Central memory CD8-positive, alpha-beta T cell (primary cell): ENCODE data around the gene ZBTB1.

ENCODE experiments used
- ATAC-seq: fragments of 150-1000 bp; cut with Tn5 transposase; replicated peaks from 2 replicates; pipeline ENCODE4 v1.10.0; 2022; ENCODE audit warnings: mild to moderate bottlenecking, moderate FRiP score, moderate number of reproducible peaks; ENCODE audit not compliant: poor library complexity, severe bottlenecking; ENCODE audit errors: extremely low read depth
- DNase-seq, 2 donors: peaks; one replicate each; pipeline ENCODE4 v3.0.0; 2021; ENCODE audit warnings: low spot score in 2 of 2
- H3K27ac Mint-ChIP-seq: one replicate; pipeline ENCODE4 v1.8.0; 2022; ENCODE audit warnings: low read depth, mild to moderate bottlenecking, moderate library complexity, mixed read lengths
- H3K27me3 Mint-ChIP-seq: one replicate; pipeline ENCODE4 v1.8.0; 2022; ENCODE audit warnings: mixed read lengths
- H3K36me3 Mint-ChIP-seq: one replicate; pipeline ENCODE4 v1.8.0; 2022; ENCODE audit warnings: mild to moderate bottlenecking, moderate library complexity, mixed read lengths; ENCODE audit not compliant: insufficient read depth
- H3K4me1 Mint-ChIP-seq: one replicate; pipeline ENCODE4 v1.8.0; 2022; ENCODE audit warnings: mixed read lengths
- H3K4me3 Mint-ChIP-seq: one replicate; pipeline ENCODE4 v1.8.0; 2022; ENCODE audit warnings: mild to moderate bottlenecking, moderate library complexity, mixed read lengths
- H3K9me3 Mint-ChIP-seq: one replicate; pipeline ENCODE4 v1.8.0; 2022; ENCODE audit warnings: mixed read lengths

The ZBTB1 gene, protein sequence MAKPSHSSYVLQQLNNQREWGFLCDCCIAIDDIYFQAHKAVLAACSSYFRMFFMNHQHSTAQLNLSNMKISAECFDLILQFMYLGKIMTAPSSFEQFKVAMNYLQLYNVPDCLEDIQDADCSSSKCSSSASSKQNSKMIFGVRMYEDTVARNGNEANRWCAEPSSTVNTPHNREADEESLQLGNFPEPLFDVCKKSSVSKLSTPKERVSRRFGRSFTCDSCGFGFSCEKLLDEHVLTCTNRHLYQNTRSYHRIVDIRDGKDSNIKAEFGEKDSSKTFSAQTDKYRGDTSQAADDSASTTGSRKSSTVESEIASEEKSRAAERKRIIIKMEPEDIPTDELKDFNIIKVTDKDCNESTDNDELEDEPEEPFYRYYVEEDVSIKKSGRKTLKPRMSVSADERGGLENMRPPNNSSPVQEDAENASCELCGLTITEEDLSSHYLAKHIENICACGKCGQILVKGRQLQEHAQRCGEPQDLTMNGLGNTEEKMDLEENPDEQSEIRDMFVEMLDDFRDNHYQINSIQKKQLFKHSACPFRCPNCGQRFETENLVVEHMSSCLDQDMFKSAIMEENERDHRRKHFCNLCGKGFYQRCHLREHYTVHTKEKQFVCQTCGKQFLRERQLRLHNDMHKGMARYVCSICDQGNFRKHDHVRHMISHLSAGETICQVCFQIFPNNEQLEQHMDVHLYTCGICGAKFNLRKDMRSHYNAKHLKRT

GRCh38 chr14:64504310-64504896, at the start of gene ZBTB1:
ZBTB1 (plus strand) TSS chr14:64504770; CDS start chr14:64521505, 16,735 bp downstream.
- Mint-ChIP-seq H3K4me3 (peak within 1 kb of the TSS; percentile 91), H3K27ac (peak within 1 kb of the TSS; percentile 98), H3K36me3 (peaks cover 38% of the 10 kb centered on the region), H3K9me3 (no peaks in the 10 kb centered on the region), H3K27me3 (no peaks in the 10 kb centered on the region), H3K4me1 (peaks cover 78% of the 10 kb centered on the region)
- DNase-seq (peak; percentile 74 to 89), ATAC-seq (peak; percentile 55)

GRCh38 chr14:64459405-64460136, 45.0 kb upstream of the ZBTB1 start:
- ATAC-seq = no peak
- Mint-ChIP-seq H3K4me3 (no peak overlapping the region), H3K4me1 (peaks cover 10% of the 10 kb centered on the region), H3K27me3 (no peaks in the 10 kb centered on the region), H3K36me3 (peaks cover 5% of the 10 kb centered on the region), H3K9me3 (no peaks in the 10 kb centered on the region), H3K27ac (no peak overlapping the region)
- DNase-seq = no peak

DNA sequence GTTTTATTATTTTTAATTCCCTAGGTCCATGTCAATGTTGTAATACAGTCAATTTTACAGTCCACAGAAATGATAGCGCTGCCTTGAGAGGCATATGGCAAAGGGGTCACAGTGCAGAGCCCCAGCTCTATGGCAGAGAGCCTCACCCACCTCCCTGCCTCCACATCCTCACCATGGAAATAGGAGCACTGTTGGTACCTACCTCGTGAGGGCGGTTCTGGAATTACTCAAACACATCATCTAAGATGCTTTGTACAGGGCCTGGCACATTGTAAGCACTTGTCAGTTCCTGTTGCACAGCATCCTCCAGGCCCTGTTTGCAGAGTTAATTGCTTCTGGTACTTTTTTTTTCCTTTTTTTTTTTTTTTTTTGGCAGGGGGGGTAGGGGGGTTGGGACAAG, 43.3 kb upstream of the ZBTB1 start:
- no peaks in the 10 kb centered on the region for H3K9me3 Mint-ChIP-seq
- H3K36me3 Mint-ChIP-seq = peaks cover 5% of the 10 kb centered on the region
- no peak overlapping the region for H3K27ac Mint-ChIP-seq
- ATAC-seq (no peak), DNase-seq (no peak)
- H3K4me1 Mint-ChIP-seq = peaks cover 20% of the 10 kb centered on the region
- no peaks in the 10 kb centered on the region for H3K27me3 Mint-ChIP-seq
- H3K4me3 Mint-ChIP-seq = no peak overlapping the region

DNA sequence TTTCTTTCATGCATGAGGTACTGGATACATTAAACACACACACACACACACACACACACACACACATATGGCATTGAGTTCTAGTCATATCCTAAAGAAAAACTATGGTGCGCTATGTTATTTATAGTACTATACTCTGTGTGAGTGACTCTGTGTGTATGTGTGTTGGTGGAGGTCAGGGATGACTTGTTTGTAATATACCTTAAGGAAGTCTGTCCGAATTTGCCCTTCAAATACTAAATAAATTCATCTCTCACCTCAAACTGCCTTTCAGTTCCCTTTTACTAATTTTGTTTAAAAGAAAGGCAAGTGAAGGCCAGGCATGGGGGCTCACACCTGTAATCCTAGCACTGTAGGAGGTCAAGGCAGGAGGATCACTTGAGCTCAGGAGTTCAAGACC, 41.4 kb upstream of the ZBTB1 start:
- DNase-seq (no peak), ATAC-seq (no peak)
- no peak overlapping the region for H3K27ac Mint-ChIP-seq
- peaks cover 5% of the 10 kb centered on the region for H3K36me3 Mint-ChIP-seq
- H3K27me3 Mint-ChIP-seq = no peaks in the 10 kb centered on the region
- peaks cover 26% of the 10 kb centered on the region for H3K4me1 Mint-ChIP-seq
- no peaks in the 10 kb centered on the region for H3K9me3 Mint-ChIP-seq
- no peak overlapping the region for H3K4me3 Mint-ChIP-seq

DNA sequence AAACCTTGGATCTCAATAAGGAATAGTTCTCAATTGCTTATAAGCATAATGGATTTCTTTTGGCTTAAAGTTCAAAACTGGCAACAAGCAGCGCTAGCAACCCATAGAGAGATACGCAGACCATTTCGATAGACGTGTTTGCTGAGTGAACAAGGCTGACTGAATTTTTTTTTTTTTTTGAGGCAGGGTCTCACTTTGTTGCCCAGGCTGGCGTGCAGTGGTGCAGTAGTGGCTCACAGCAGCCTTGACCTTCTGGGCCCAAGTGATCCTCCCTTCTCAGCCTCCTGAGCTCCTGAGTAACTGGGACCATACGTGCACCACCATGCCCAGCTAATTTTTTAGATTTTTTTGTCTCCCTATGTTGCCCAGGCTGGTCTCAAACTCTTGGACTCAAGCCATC, 40.7 kb upstream of the ZBTB1 start:
- Mint-ChIP-seq H3K27ac (no peak overlapping the region), H3K36me3 (peaks cover 2% of the 10 kb centered on the region), H3K9me3 (no peaks in the 10 kb centered on the region), H3K4me3 (no peak overlapping the region), H3K27me3 (no peaks in the 10 kb centered on the region), H3K4me1 (peaks cover 30% of the 10 kb centered on the region)
- ATAC-seq = no peak
- DNase-seq = no peak

GRCh38 chr14:64464651-64465050, 39.9 kb upstream of the ZBTB1 start:
- ATAC-seq = no peak
- no peaks in the 10 kb centered on the region for H3K27me3 Mint-ChIP-seq
- no peaks in the 10 kb centered on the region for H3K9me3 Mint-ChIP-seq
- no peak for DNase-seq
- H3K36me3 Mint-ChIP-seq = peaks cover 2% of the 10 kb centered on the region
- peak overlapping the region; percentile 83 for H3K4me3 Mint-ChIP-seq
- H3K27ac Mint-ChIP-seq = peak overlapping the region; percentile 65
- peaks cover 30% of the 10 kb centered on the region for H3K4me1 Mint-ChIP-seq

DNA sequence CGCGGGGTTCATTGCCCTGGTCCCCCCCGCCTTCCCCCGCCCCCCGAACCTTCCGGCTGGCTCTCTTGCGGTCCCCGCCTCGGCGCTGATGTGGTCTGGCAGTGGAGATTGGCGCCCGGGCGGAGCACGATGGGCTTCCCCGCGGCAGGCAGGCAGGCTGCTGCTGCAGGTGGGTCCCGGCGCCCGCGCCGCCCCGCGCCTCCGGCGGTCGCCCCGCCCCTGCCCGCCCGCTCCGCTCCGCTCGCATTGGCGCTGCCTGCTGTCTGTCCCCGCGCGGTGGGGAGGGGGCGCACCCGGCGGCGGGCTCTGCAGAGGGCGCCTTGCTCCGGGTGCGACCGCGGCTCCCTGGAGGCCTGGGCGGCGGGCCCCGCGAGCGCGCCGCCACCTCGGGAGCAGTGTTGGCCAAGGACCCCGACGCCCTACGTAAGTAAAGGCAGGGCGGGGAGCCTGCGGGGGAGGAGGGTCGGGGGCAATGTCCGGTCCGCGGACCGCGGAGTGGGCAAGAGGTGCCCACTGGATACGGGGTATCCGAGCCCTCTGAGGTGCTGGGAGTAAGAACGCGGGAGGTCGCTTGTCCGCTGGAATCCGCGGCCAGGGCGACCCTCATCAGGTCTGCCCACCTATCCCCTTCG, 39.3 kb upstream of the ZBTB1 start, which contains the start of gene AKAP5:
Gene AKAP5 (plus strand): TSS at position 309 of the 632 bp plus-strand sequence. CDS start 2,896 bp downstream, outside the sequence.
- peak; percentile 29 to 39 for DNase-seq
- Mint-ChIP-seq H3K9me3 (no peaks in the 10 kb centered on the region), H3K36me3 (peaks cover 2% of the 10 kb centered on the region), H3K27ac (peak within 1 kb of the TSS; percentile 65), H3K27me3 (no peaks in the 10 kb centered on the region), H3K4me1 (peaks cover 30% of the 10 kb centered on the region), H3K4me3 (peak within 1 kb of the TSS; percentile 83)
- ATAC-seq = peak; percentile 80

DNA sequence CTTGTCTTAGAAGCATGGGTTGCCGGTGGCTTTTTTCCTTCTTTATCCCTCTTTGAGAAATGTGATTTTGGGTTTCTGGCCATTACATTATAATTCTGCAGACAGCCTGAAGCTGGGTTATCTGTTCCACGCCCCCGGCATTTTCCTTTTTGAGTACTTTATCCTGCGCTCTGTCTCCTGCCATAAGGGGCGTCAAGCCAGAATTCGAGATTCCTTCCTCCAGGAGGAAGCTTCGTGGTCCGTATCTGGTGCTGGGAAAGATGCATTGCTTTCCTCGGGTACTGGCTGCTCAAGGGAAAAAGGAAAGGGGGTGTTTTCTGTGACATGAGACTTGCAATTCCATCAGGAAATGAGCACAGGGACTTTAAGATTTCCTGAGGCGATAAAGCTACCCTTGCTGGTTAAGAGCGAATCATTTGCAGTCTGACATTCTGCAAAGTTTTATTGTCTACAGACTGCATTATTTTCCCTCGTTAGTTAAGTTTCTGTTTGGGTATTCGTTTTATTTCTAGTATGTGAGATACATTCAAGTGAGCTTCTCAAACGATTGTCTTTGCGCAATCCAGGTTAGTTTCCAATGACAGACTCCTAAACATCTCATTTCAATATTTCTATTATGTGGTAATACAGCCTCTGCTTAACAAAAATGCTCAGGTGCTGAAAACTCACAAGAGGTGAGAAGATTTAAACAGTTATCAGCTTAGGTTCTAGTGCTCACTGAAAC, 38.6 kb upstream of the ZBTB1 start:
- Mint-ChIP-seq H3K27me3 (no peaks in the 10 kb centered on the region), H3K9me3 (no peaks in the 10 kb centered on the region), H3K4me3 (peak overlapping the region; percentile 83), H3K4me1 (peaks cover 28% of the 10 kb centered on the region), H3K27ac (peak overlapping the region; percentile 61), H3K36me3 (peaks cover 2% of the 10 kb centered on the region)
- DNase-seq (no peak), ATAC-seq (no peak)

DNA sequence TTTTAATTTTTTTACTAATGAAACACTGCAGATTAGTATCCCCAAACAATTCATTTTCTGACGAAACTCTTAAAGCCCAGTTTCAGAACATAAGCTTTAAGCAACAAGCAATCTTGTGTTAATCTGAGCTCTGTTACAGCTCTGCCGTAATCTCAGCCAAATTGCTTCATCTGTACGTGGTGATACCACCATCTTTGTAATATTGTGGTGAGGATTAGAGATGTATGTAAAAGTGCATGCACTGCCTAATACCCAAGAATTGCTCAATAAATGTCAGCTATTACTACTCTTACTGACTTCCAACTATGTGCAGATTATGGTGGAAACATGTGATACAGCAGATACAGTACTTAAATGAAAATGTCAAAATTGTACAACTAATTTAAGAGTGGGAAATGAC, 37.5 kb upstream of the ZBTB1 start:
- Mint-ChIP-seq H3K27me3 (no peaks in the 10 kb centered on the region), H3K36me3 (peaks cover 2% of the 10 kb centered on the region), H3K27ac (no peak overlapping the region), H3K4me1 (peaks cover 25% of the 10 kb centered on the region), H3K4me3 (no peak overlapping the region), H3K9me3 (no peaks in the 10 kb centered on the region)
- ATAC-seq = no peak
- DNase-seq = no peak

- no peaks in the 10 kb centered on the region for H3K9me3 Mint-ChIP-seq
- H3K27me3 Mint-ChIP-seq = no peaks in the 10 kb centered on the region
- no peak for DNase-seq
- no peak overlapping the region for H3K27ac Mint-ChIP-seq
- H3K4me1 Mint-ChIP-seq = peaks cover 25% of the 10 kb centered on the region
- no peak overlapping the region for H3K4me3 Mint-ChIP-seq
- H3K36me3 Mint-ChIP-seq = peaks cover 2% of the 10 kb centered on the region
- ATAC-seq = no peak
Measured at GRCh38 chr14:64467566-64467965, 37.0 kb upstream of the ZBTB1 start.

DNA sequence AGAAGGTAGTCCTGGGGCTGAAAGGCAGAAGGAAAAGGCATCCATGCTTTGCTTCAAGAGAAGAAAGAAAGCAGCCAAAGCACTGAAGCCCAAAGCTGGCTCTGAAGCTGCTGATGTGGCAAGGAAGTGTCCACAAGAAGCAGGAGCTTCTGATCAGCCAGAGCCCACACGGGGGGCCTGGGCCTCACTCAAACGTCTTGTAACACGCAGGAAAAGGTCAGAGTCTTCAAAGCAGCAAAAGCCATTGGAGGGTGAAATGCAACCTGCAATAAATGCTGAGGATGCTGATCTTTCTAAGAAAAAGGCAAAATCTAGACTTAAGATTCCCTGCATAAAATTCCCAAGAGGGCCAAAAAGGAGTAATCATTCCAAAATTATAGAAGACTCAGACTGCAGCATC, 36.1 kb upstream of the ZBTB1 start:
- peak overlapping the region; percentile 5 for H3K27ac Mint-ChIP-seq
- peaks cover 25% of the 10 kb centered on the region for H3K4me1 Mint-ChIP-seq
- H3K4me3 Mint-ChIP-seq = no peak overlapping the region
- no peaks in the 10 kb centered on the region for H3K27me3 Mint-ChIP-seq
- peaks cover 2% of the 10 kb centered on the region for H3K36me3 Mint-ChIP-seq
- no peaks in the 10 kb centered on the region for H3K9me3 Mint-ChIP-seq
- ATAC-seq = no peak
- no peak for DNase-seq
